Suprapubic skin (tissue), 4 donors: ENCODE measurements around the gene ZNF615. TPM values are rescaled to one million over a fixed set of nuclear protein-coding genes. Genes with fewer than 3 reads are reported as not detected.
"Not testable (repeated sequence)": the region's sequence is repeated elsewhere in the genome, so short reads cannot be mapped to it uniquely, and the experiment has no call there.

Experiments used
- DNase-seq, 2 donors: peaks; one replicate each; pipeline ENCODE4 v3.0.0-alpha.2; 2019; ENCODE audit warnings: low spot score in 2 of 2
- H3K27ac ChIP-seq: fragments of 200-600 bp; sonication (generic); one replicate; pipeline ENCODE4 v1.5.1; 2019
- H3K27me3 ChIP-seq: fragments of 200-600 bp; sonication (generic); one replicate; pipeline ENCODE4 v1.5.1; 2019
- H3K36me3 ChIP-seq: fragments of 200-600 bp; sonication (generic); one replicate; pipeline ENCODE4 v1.5.1; 2019
- H3K4me1 ChIP-seq: fragments of 200-600 bp; sonication (generic); one replicate; pipeline ENCODE4 v1.5.1; 2019
- H3K4me3 ChIP-seq: fragments of 200-600 bp; sonication (generic); one replicate; pipeline ENCODE4 v1.5.1; 2019; ENCODE audit warnings: mild to moderate bottlenecking
- H3K9me3 ChIP-seq: fragments of 200-600 bp; sonication (generic); one replicate; pipeline ENCODE4 v1.5.1; 2019
- CTCF ChIP-seq, 2 donors: fragments of 200-600 bp in 1 of 2; fragments of 450-650 bp in 1 of 2; sonication (generic) in 1 of 2; IDR thresholded peaks; one replicate each; pipeline ENCODE4 v1.5.1; 2016 to 2019; ENCODE audit warnings: antibody characterized with exemption in 2 of 2, mild to moderate bottlenecking in 1 of 2, moderate library complexity in 1 of 2
- EP300 ChIP-seq: sonication (generic); formaldehyde crosslinking; IDR thresholded peaks from one replicate; pipeline ENCODE4 v1.6.1; 2017; ENCODE audit warnings: antibody characterized with exemption
- POLR2A ChIP-seq, 2 donors: fragments of 450-650 bp; IDR thresholded peaks; one replicate each; pipeline ENCODE4 v1.6.1; 2017; ENCODE audit warnings: antibody characterized with exemption in 2 of 2, mild to moderate bottlenecking in 2 of 2, moderate library complexity in 2 of 2
- POLR2AphosphoS5 ChIP-seq, 3 donors: sonication (generic); formaldehyde crosslinking; IDR thresholded peaks; one replicate each; pipeline ENCODE4 v1.6.1; 2017; ENCODE audit warnings: antibody characterized with exemption in 3 of 3
- WGBS: methylation state at CpG from one replicate; pipeline ENCODE4 v1.1.5; 2018; 5-methylcytosine and 5-hydroxymethylcytosine counted together
- total RNA-seq, 4 donors: library from RNA; depleted of rRNA; stranded (reverse); fragments of >200 nt; gene quantifications; one replicate each; pipeline ENCODE4 v1.1.0, GENCODE V29; 2016

The ZNF615 gene
- total RNA-seq, 4 donors from 2014 or later: 10.2 to 19.6 (median 13.6) TPM

DNA sequence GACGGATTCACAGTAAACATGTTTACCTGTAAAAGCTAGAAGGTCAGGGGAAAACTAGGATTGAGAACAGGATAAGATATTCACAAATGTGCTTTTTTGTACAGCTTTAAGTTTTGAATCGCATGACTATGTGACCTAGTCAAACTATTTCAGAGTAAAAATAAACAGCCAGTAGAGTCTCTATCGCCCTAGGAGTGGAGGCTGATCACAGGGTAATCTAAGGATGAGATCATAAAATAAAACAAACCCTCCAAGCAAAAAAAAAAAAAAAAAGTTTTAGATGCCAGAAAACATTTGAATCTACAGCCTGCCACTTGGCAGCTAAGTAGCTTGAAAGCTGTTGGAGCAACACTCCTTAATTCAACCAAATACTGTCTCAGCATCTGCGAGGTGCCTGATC, 48.2 kb downstream of the ZNF615 start:
- H3K9me3 ChIP-seq: peaks cover 73% of the 10 kb centered on the region
- no peak overlapping the region for H3K4me3 ChIP-seq
- H3K36me3 ChIP-seq: peaks cover 26% of the 10 kb centered on the region
- no peaks in the 10 kb centered on the region for H3K4me1 ChIP-seq
- DNase-seq: no peak
- H3K27ac ChIP-seq: no peak overlapping the region
- TF ChIP-seq POLR2A (IDR thresholded peaks at IDR 0.05) (no peak), POLR2AphosphoS5 (IDR thresholded peaks at IDR 0.05) (no peak), CTCF (IDR thresholded peaks at IDR 0.05) (no peak), EP300 (no peak)
- WGBS: 82% methylated on average over 4 of the region's 4 CpGs
- no peaks in the 10 kb centered on the region for H3K27me3 ChIP-seq

- not testable (repeated sequence) for H3K4me1 ChIP-seq, H3K36me3 ChIP-seq, DNase-seq, H3K4me3 ChIP-seq, H3K27me3 ChIP-seq, H3K27ac ChIP-seq
- H3K9me3 ChIP-seq: peaks cover 64% of the 10 kb centered on the region
- 89% methylated on average over 4 of the region's 4 CpGs for WGBS
Observed at GRCh38 chr19:51957846-51958245, 50.2 kb downstream of the ZNF615 start.

DNA sequence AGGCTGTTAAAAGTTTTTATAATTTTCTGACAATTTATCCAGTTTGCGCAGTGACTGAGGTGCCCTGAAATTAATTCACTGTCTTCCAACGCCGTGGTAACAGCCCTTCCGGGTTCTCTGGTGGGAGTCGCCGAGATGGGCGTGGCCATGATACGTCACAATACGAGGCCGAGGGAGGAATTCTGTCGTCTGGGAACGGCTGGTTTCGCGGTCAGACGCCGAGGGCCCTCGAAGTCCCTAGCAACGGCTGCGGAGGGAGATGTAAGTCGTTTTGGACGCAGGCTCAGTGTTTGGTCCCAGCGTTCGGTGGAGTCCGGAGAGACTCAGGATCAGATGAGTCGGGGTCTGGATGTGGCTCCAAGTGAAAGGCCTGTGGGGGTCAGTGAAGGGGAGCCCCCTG, 59.0 kb downstream of the ZNF615 start:
- Histone ChIP-seq H3K9me3 (peaks cover 69% of the 10 kb centered on the region), H3K4me3 (no peak overlapping the region), H3K27ac (no peak overlapping the region), H3K4me1 (no peaks in the 10 kb centered on the region), H3K36me3 (peaks cover 15% of the 10 kb centered on the region), H3K27me3 (no peaks in the 10 kb centered on the region)
- TF ChIP-seq POLR2A (IDR thresholded peaks at IDR 0.05) (no peak), CTCF (IDR thresholded peaks at IDR 0.05) (no peak), EP300 (no peak)
- DNase-seq: no peak
- WGBS: 29% methylated on average over 18 of the region's 25 CpGs

GRCh38 chr19:51946602-51947001, 61.4 kb downstream of the ZNF615 start:
- H3K9me3 ChIP-seq: peaks cover 83% of the 10 kb centered on the region
- no peaks in the 10 kb centered on the region for H3K27me3 ChIP-seq
- 88% methylated on average over 1 of the region's 1 CpG for WGBS
- H3K27ac ChIP-seq: no peak overlapping the region
- H3K36me3 ChIP-seq: peaks cover 39% of the 10 kb centered on the region
- DNase-seq: no peak
- no peak overlapping the region for H3K4me3 ChIP-seq
- TF ChIP-seq CTCF (IDR thresholded peaks at IDR 0.05): no peak
- no peak for TF ChIP-seq POLR2A (IDR thresholded peaks at IDR 0.05)
- TF ChIP-seq POLR2AphosphoS5 (IDR thresholded peaks at IDR 0.05): no peak
- no peak for TF ChIP-seq EP300
- H3K4me1 ChIP-seq: no peaks in the 10 kb centered on the region

DNA sequence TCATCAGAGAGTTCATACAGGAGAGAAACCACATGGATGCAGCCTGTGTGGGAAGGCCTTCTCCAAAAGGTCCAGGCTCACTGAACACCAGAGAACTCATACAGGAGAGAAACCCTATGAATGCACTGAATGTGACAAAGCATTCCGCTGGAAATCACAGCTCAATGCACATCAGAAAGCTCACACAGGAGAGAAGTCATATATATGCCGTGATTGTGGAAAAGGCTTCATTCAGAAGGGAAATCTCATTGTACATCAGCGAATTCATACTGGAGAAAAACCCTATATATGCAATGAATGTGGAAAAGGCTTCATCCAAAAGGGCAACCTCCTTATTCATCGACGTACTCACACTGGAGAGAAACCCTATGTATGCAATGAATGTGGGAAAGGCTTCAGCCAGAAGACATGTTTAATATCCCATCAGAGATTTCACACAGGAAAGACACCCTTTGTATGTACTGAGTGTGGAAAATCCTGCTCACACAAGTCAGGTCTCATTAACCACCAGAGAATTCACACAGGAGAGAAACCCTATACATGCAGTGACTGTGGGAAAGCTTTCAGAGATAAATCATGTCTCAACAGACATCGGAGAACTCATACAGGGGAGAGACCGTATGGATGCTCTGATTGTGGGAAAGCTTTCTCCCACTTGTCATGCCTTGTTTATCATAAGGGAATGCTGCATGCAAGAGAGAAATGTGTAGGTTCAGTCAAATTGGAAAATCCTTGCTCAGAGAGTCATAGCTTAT, 63.0 kb downstream of the ZNF615 start:
- no peak overlapping the region for H3K4me3 ChIP-seq

More for the DNA sequence above, 63.0 kb downstream of the ZNF615 start:
- 99% methylated on average over 7 of the region's 7 CpGs for WGBS
- Histone ChIP-seq H3K9me3 (peaks cover 87% of the 10 kb centered on the region), H3K27me3 (no peaks in the 10 kb centered on the region), H3K4me1 (no peaks in the 10 kb centered on the region), H3K27ac (no peak overlapping the region), H3K36me3 (peaks cover 55% of the 10 kb centered on the region)
- TF ChIP-seq CTCF (IDR thresholded peaks at IDR 0.05) (no peak), POLR2A (IDR thresholded peaks at IDR 0.05) (no peak), POLR2AphosphoS5 (IDR thresholded peaks at IDR 0.05) (no peak), EP300 (no peak)
- DNase-seq: no peak

Other genes starting within 250 kb of the ZNF615 start
- under 1 TPM in 1 of 4 donors, not detected in 3; 0.34 TPM for gene FPR2, start 247.0 kb downstream of the ZNF615 start, total RNA-seq
- gene FPR3, start 213.1 kb downstream of the ZNF615 start, total RNA-seq: 1 to 10 TPM in 3 of 4 donors, under 1 TPM in 1; 0.81 to 2.9 (median 2.1) TPM
- 10 to 100 TPM in 3 of 4 donors, 1 to 10 TPM in 1; 8.5 to 47.5 (median 17.9) TPM for gene ZNF577, start 120.3 kb downstream of the ZNF615 start, total RNA-seq
- 10 to 100 TPM in 3 of 4 donors, 1 to 10 TPM in 1; 9.0 to 19.7 (median 14.3) TPM for gene ZNF649, start 103.2 kb downstream of the ZNF615 start, total RNA-seq
- gene ZNF613, start 80.7 kb downstream of the ZNF615 start, total RNA-seq: 1 to 10 TPM; 2.2 to 4.4 (median 3.0) TPM
- 10 to 100 TPM in 2 of 4 donors, 1 to 10 TPM in 2; 7.0 to 15.9 (median 11.9) TPM for gene ZNF350, start 21.4 kb downstream of the ZNF615 start, total RNA-seq
- 1 to 10 TPM; 4.1 to 8.5 (median 4.6) TPM for gene ZNF614, start 20.2 kb upstream of the ZNF615 start, total RNA-seq
- 10 to 100 TPM in 3 of 4 donors, 1 to 10 TPM in 1; 5.6 to 41.1 (median 13.4) TPM for gene ZNF432, start 40.6 kb upstream of the ZNF615 start, total RNA-seq
- gene ZNF841, start 87.6 kb upstream of the ZNF615 start, total RNA-seq: 10 to 100 TPM; 12.4 to 33.7 (median 18.6) TPM
- gene ZNF616, start 131.7 kb upstream of the ZNF615 start, total RNA-seq: 10 to 100 TPM in 1 of 4 donors, 1 to 10 TPM in 3; 5.1 to 12.2 (median 6.6) TPM
- gene ZNF836, start 163.4 kb upstream of the ZNF615 start, total RNA-seq: 10 to 100 TPM in 3 of 4 donors, 1 to 10 TPM in 1; 7.3 to 25.7 (median 15.9) TPM
- gene PPP2R1A, start 181.8 kb upstream of the ZNF615 start, total RNA-seq: 100 to 1,000 TPM; 206 to 285 (median 217) TPM